GM12874 (cell line): Measurements from ENCODE around the gene SEC16B.

Source experiments
- TF ChIP-seq, protein P1 (sequence below): IDR thresholded peaks from 2 replicates; pipeline ENCODE4 v1.5.1; 2011; ENCODE audit warnings: low read depth, mild to moderate bottlenecking, control low read depth, low read length, moderate library complexity; ENCODE audit not compliant: insufficient read depth

Gene SEC16B

DNA sequence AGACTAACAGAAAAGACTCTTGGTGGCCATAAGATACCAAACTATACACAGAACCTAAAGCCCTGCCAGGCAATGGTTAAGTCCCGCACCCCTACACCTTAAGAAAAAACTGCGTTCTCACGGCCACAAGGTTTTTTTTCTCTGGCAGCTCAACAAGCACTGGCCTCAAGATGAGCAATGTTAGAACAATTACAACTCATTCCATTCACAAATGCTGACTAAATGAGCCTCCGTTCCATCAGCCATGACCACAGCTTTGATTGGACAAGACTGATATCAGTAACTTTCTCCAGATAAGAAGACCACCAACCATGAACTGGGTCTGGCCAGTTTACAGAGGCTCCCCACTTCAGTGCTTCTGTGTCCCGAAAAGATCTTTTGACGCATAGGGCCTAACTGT lies 31.9 kb downstream of the SEC16B start:
- TF ChIP-seq, protein P1, sequence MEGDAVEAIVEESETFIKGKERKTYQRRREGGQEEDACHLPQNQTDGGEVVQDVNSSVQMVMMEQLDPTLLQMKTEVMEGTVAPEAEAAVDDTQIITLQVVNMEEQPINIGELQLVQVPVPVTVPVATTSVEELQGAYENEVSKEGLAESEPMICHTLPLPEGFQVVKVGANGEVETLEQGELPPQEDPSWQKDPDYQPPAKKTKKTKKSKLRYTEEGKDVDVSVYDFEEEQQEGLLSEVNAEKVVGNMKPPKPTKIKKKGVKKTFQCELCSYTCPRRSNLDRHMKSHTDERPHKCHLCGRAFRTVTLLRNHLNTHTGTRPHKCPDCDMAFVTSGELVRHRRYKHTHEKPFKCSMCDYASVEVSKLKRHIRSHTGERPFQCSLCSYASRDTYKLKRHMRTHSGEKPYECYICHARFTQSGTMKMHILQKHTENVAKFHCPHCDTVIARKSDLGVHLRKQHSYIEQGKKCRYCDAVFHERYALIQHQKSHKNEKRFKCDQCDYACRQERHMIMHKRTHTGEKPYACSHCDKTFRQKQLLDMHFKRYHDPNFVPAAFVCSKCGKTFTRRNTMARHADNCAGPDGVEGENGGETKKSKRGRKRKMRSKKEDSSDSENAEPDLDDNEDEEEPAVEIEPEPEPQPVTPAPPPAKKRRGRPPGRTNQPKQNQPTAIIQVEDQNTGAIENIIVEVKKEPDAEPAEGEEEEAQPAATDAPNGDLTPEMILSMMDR: no peak

DNA sequence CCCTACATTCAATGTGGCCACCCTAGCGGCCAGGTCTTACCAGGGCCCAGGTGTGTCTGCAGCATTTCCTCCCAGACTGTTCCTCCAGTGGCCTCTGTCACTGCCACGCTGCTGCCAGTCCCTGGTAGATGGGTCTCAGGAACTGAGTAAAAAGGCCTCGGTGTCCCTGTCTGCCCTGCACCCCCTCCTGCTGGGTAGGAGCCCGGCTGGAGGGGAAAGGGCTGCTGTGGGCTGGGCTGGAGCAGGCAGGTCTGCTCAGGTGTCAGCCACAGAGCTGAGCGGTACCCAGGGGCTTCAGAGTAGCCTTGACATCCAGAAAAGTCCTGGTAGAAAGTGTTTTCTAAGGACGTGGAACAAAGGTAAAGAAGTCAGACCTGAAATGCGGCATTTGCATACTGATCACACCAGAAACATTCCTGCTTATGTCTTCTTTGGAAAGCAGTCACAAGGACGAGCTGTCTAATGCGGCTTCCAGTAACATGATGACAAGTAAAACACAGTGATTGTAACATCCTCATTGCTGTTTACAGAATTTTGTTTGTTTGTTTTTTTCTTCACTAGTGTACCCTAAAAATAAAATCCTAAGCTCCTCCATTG lies 32.6 kb downstream of the SEC16B start:
- TF ChIP-seq, protein P1: no peak

DNA sequence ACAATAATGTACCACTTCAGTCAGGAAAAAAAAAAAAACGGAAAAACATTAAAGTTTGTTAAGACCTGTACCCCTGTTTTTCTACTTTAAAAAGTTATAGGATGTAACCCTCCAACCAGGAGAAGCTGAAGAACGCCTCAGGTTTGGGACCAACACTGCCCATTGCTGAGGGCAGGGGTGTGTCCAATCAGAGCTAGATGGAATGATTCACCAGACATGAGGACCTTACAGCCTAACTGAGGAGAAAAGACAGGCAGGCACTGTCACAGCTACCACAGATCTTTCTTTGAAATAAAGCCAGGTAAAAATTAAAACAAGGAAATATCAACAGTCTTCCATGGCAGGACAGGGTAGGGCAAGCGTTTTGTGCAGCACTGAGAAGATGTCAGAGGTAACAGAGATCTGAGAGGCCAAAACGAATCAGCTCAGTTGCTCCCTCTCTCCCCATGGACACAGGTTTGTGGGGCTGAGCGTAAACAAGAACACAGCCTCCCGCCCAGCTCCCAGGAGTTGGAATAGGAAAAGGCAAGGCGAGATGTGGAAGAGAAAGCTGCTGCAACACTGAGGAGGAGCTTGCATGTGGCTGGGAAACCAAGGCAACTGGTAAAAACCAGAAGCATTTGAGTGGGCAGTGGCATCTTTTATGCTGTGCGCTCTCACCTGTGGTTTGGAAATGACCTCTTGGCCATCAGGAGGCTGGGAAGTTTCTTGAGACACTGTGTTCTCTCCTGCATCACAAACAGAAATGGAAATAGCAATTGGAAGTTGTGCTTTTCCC lies 34.0 kb downstream of the SEC16B start:
- TF ChIP-seq, protein P1: no peak

DNA sequence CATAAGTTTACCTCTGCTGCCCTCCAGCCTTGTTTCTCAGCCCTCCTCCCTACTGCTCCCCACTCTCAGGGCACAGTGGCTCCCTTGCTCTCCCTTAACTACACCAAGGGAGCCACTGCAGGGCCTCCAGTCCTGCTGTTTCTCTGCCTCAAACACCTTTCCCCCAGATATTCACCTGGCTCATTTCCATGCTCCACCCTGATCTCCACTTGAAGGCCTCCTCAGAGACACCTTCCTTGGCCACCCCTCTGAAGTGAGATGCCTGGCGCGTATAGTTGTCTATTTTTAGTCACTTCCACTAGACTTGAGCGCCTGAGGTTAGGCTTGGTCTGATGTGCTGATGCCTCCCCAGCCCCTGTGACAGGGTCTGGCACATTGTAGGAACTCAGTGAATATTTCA lies 34.9 kb downstream of the SEC16B start:
- TF ChIP-seq, protein P1: no peak

DNA sequence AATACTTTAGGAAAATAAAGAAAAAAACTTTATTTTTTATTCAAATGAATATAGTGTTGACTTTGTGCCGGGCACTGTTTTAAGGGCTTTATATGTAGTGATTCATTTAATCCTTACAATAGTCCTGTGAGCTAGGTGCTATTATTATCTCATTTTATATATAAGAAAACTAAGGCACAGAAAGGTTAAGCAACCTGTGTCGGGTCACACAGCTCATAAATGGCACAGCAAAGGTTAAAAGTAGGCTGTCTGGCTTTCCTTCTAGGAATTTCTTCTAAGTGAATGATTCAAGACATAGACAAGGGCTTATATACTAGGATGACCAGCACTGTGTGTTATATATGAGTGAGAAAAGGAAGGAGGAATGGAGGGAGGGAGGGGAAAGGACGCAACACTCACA lies 35.4 kb downstream of the SEC16B start:
- TF ChIP-seq, protein P1: no peak

DNA sequence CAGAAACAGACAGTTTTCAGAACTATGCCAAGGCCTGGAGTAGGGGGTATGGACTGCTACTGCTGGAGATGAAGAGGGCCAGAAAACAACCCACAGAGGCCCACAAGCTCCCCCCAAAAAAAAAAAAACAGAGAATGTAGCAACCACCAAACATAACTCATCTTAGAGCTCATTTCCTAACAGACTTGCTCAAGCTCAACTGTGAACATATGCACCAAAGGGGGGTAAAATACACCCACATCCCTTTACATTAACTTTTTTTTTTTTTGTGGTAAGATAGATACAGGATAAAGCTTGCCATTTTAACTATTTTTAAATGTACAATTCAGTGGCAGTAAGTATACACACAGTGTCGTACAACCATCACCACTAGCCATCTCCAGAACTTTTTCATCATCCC lies 36.0 kb downstream of the SEC16B start:
- TF ChIP-seq, protein P1: no peak

DNA sequence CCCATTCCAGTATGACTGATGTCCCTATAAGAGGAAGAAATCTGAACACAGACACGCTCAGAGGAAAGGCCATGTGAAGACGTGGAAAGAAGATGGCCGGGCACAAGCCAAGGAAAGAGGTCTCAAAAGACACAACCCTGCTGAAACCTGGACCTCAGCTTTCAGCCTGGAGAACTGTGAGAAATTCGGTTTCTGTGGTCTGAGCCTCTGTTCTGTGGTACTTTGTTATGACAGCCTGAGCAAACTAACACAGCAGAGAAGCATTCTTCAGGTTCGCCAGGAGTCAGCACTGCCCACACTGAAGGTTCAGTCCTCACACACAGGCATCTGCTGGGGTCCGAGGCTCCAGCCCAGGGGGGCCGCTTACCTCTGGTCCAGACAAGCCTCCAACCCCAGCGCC lies 37.7 kb downstream of the SEC16B start:
- TF ChIP-seq, protein P1: no peak
